ENCODE measurements around the gene FAM151A. TPM values are rescaled to one million over a fixed set of nuclear protein-coding genes. Genes with fewer than 3 reads are reported as not detected.
A peak's percentile ranks its signal among the peaks of the same experiment; 100 is the strongest.

FAM151A gene
- total RNA-seq, 4 donors from 2014 or later, result not detected

- intact Hi-C loops (cut with DNase I), result no loop called here
- peaks cover 19 to 25% of the 10 kb centered on the region in 2 donors for H3K4me1 ChIP-seq
- no peaks in the 10 kb centered on the region for H3K27me3 ChIP-seq
- H3K36me3 ChIP-seq, result no peaks in the 10 kb centered on the region
- WGBS, 2 donors, result 93 to 95% methylated on average over 14 to 15 of the region's 15 CpGs
- no peak overlapping the region for H3K27ac ChIP-seq
- H3K9me3 ChIP-seq, result no peaks in the 10 kb centered on the region
- DNase-seq, result no peak
- TF ChIP-seq POLR2A (IDR thresholded peaks at IDR 0.05) (no peak), CTCF (IDR thresholded peaks at IDR 0.05) (no peak)
- no peak overlapping the region for H3K4me3 ChIP-seq (replicated peaks in 1 of 3)
Measured at GRCh38 chr1:54585181-54586066, 37.9 kb downstream of the FAM151A start.

GRCh38 chr1:54584575-54584974, 38.8 kb downstream of the FAM151A start:
- TF ChIP-seq CTCF (IDR thresholded peaks at IDR 0.05) (no peak), POLR2A (IDR thresholded peaks at IDR 0.05) (no peak)
- no peak overlapping the region for H3K4me3 ChIP-seq (replicated peaks in 1 of 3)
- no peaks in the 10 kb centered on the region for H3K9me3 ChIP-seq
- peaks cover 19 to 28% of the 10 kb centered on the region in 2 donors for H3K4me1 ChIP-seq
- intact Hi-C loops (cut with DNase I), result no loop called here
- WGBS, 2 donors, result 96 to 99% methylated on average over 15 to 17 of the region's 17 CpGs
- DNase-seq, result no peak
- H3K27ac ChIP-seq, result no peak overlapping the region
- no peaks in the 10 kb centered on the region for H3K36me3 ChIP-seq
- H3K27me3 ChIP-seq, result no peaks in the 10 kb centered on the region

- Histone ChIP-seq H3K27me3 (no peaks in the 10 kb centered on the region), H3K36me3 (no peaks in the 10 kb centered on the region), H3K9me3 (no peaks in the 10 kb centered on the region), H3K4me3 (replicated peaks in 1 of 3) (no peak overlapping the region), H3K27ac (peak overlapping the region in 1 of 3 donors; percentile 95), H3K4me1 (peaks cover 19 to 34% of the 10 kb centered on the region in 2 donors)
- intact Hi-C loops (cut with DNase I), result no loop called here
- no peak for DNase-seq
- TF ChIP-seq CTCF (IDR thresholded peaks at IDR 0.05) (no peak), POLR2A (IDR thresholded peaks at IDR 0.05) (no peak)
- 78 to 100% methylated on average over 1 to 2 of the region's 2 CpGs for WGBS, 2 donors
Measured at GRCh38 chr1:54583871-54584270, 39.5 kb downstream of the FAM151A start.

- intact Hi-C loops (cut with DNase I), result no loop called here
- TF ChIP-seq POLR2A (IDR thresholded peaks at IDR 0.05) (no peak), CTCF (IDR thresholded peaks at IDR 0.05) (no peak)
- no peak overlapping the region for H3K4me3 ChIP-seq (replicated peaks in 1 of 3)
- H3K4me1 ChIP-seq, result peaks cover 19 to 35% of the 10 kb centered on the region in 2 donors
- H3K9me3 ChIP-seq, result no peaks in the 10 kb centered on the region
- peak overlapping the region in 2 of 3 donors; percentile 94 to 95 for H3K27ac ChIP-seq
- 73 to 100% methylated on average over 1 to 3 of the region's 3 CpGs for WGBS, 2 donors
- no peaks in the 10 kb centered on the region for H3K27me3 ChIP-seq
- DNase-seq, result no peak
- H3K36me3 ChIP-seq, result no peaks in the 10 kb centered on the region
Measured at GRCh38 chr1:54583307-54583686, 40.0 kb downstream of the FAM151A start.
